ENCODE data around the gene GLCCI1. TPM values are rescaled to one million over a fixed set of nuclear protein-coding genes. Genes with fewer than 3 reads are reported as not detected.
"Not testable (repeated sequence)": the region's sequence is repeated elsewhere in the genome, so short reads cannot be mapped to it uniquely, and the experiment has no call there.

Gene GLCCI1
- total and polyA plus RNA-seq, 2 of the 13 experiments (the other 11 are each of a cell fraction or from before 2014, with no cell fraction given): 1.3 to 1.7 TPM

GRCh38 chr7:8101292-8101691, 132.7 kb downstream of the GLCCI1 start:
- WGBS (ENCODE audit: low lambda C conversion rate): 31% methylated on average over 4 of the region's 4 CpGs
- H3K27ac ChIP-seq (ENCODE audit: extremely low read length, insufficient read depth, low read length); H3K4me3 ChIP-seq (replicated peaks in 1 of 3; ENCODE audit: insufficient read depth in 1 of 3, low read depth in 2 of 3, low read length in 3 of 3); H3K27me3 ChIP-seq (ENCODE audit: control insufficient read depth in 1 of 2, insufficient read depth in 2 of 2, low read length in 2 of 2); H3K79me2 ChIP-seq (ENCODE audit: insufficient read depth, low read length); H3K9ac ChIP-seq (ENCODE audit: insufficient read depth, low read depth, low read length); H2AFZ ChIP-seq (ENCODE audit: low read length); H3K4me2 ChIP-seq (ENCODE audit: low read depth, low read length); ATAC-seq; BruUV-seq (replicated peaks); FAIRE-seq; intact Hi-C loops (cut with micrococcal nuclease; ENCODE audit: unreplicated experiment); H3K36me3 ChIP-seq (replicated peaks in 1 of 2; ENCODE audit: control insufficient read depth in 1 of 2, insufficient read depth in 2 of 2, low read length in 2 of 2); H4K20me1 ChIP-seq (ENCODE audit: insufficient read depth, low read length); POLR2A ChIA-PET; H3K9me3 ChIP-seq (ENCODE audit: low read length); DNase-seq (ENCODE audit: low spot score); CTCF ChIA-PET (ENCODE audit: low intra/inter-chr PET ratio, low total read pairs); in situ Hi-C loops (cut with HindIII; ENCODE audit: extremely low pct_ligation_motif_present, low pct_unique_long_range_greater_than_20kb): not testable (repeated sequence)
- H3K4me1 ChIP-seq (ENCODE audit: insufficient read depth, low read length): peaks cover 13% of the 10 kb centered on the region; the same call in 1 of the 2 replicates

GRCh38 chr7:8103282-8103681, 134.7 kb downstream of the GLCCI1 start:
- peak overlapping the region; percentile 13; the same call in 1 of the 2 replicates for H3K4me2 ChIP-seq (ENCODE audit: low read depth, low read length)
- H3K36me3 ChIP-seq (replicated peaks in 1 of 2; ENCODE audit: control insufficient read depth in 1 of 2, insufficient read depth in 2 of 2, low read length in 2 of 2): no peaks in the 10 kb centered on the region
- TF ChIP-seq ZNF367 (CRISPR knock-in tag; IDR thresholded peaks at IDR 0.05; ENCODE audit: borderline replicate concordance) (no peak), SALL1 (CRISPR knock-in tag; IDR thresholded peaks at IDR 0.05) (peak; percentile 50; the same call in 1 of the 2 replicates), HNF4A (CRISPR knock-in tag; IDR thresholded peaks at IDR 0.05) (peak; percentile 36; the same call in 1 of the 2 replicates), ZBTB38 (CRISPR knock-in tag; IDR thresholded peaks at IDR 0.05) (0 out of 2 replicates have a peak, but pooled peaks have one; percentile 26)
- H3K27ac ChIP-seq (ENCODE audit: extremely low read length, insufficient read depth, low read length): no peak overlapping the region
- DNase-seq (ENCODE audit: low spot score) (no peak), FAIRE-seq (no peak), ATAC-seq (peak; percentile 71)
- H3K27me3 ChIP-seq (ENCODE audit: control insufficient read depth in 1 of 2, insufficient read depth in 2 of 2, low read length in 2 of 2): no peaks in the 10 kb centered on the region
- no peaks in the 10 kb centered on the region for H3K9me3 ChIP-seq (ENCODE audit: low read length)
- in situ Hi-C loops (cut with HindIII; ENCODE audit: extremely low pct_ligation_motif_present, low pct_unique_long_range_greater_than_20kb) (no loop called here), intact Hi-C loops (cut with micrococcal nuclease; ENCODE audit: unreplicated experiment) (no loop called here)
- peaks cover 13% of the 10 kb centered on the region; the same call in 1 of the 2 replicates for H3K4me1 ChIP-seq (ENCODE audit: insufficient read depth, low read length)
- H3K9ac ChIP-seq (ENCODE audit: insufficient read depth, low read depth, low read length): no peak overlapping the region
- BruUV-seq (replicated peaks): no TSS peak
- no peaks in the 10 kb centered on the region for H3K79me2 ChIP-seq (ENCODE audit: insufficient read depth, low read length)
- H3K4me3 ChIP-seq (replicated peaks in 1 of 3; ENCODE audit: insufficient read depth in 1 of 3, low read depth in 2 of 3, low read length in 3 of 3): peak overlapping the region in 1 of 3 experiments; percentile 5; a peak in 1 of 6 replicates
- no peaks in the 10 kb centered on the region for H4K20me1 ChIP-seq (ENCODE audit: insufficient read depth, low read length)
- ChIA-PET CTCF (ENCODE audit: low intra/inter-chr PET ratio, low total read pairs) (no interaction called here), POLR2A (no interaction called here)
- 46% methylated on average over 4 of the region's 9 CpGs for WGBS (ENCODE audit: low lambda C conversion rate)
- no peak overlapping the region for H2AFZ ChIP-seq (ENCODE audit: low read length)
